Epithelial cell of esophagus (primary cell): ENCODE data around the gene LRRC36.
A peak's percentile ranks its signal among the peaks of the same experiment; 100 is the strongest.

ENCODE experiments used
- DNase-seq: peaks from one replicate; pipeline ENCODE4 v3.0.0; 2010; ENCODE audit warnings: low read depth
- H3K4me3 ChIP-seq: 2 replicates; pipeline ENCODE4 v1.5.1; 2011; ENCODE audit warnings: mild to moderate bottlenecking, low read length, control low read depth
- TF ChIP-seq, protein P1 (sequence below): IDR thresholded peaks from 2 replicates; pipeline ENCODE4 v1.5.1; 2011; ENCODE audit warnings: low read depth, mild to moderate bottlenecking, low read length, control low read depth, inconsistent platforms; ENCODE audit not compliant: insufficient read depth; ENCODE audit errors: missing control alignments

LRRC36 gene

GRCh38 chr16:67425580-67425979 lies 99.0 kb downstream of the LRRC36 start:
- TF ChIP-seq, protein P1, sequence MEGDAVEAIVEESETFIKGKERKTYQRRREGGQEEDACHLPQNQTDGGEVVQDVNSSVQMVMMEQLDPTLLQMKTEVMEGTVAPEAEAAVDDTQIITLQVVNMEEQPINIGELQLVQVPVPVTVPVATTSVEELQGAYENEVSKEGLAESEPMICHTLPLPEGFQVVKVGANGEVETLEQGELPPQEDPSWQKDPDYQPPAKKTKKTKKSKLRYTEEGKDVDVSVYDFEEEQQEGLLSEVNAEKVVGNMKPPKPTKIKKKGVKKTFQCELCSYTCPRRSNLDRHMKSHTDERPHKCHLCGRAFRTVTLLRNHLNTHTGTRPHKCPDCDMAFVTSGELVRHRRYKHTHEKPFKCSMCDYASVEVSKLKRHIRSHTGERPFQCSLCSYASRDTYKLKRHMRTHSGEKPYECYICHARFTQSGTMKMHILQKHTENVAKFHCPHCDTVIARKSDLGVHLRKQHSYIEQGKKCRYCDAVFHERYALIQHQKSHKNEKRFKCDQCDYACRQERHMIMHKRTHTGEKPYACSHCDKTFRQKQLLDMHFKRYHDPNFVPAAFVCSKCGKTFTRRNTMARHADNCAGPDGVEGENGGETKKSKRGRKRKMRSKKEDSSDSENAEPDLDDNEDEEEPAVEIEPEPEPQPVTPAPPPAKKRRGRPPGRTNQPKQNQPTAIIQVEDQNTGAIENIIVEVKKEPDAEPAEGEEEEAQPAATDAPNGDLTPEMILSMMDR = no peak
- no peak for DNase-seq
- H3K4me3 ChIP-seq = no peak overlapping the region

GRCh38 chr16:67426022-67426421 lies 99.4 kb downstream of the LRRC36 start:
- no peak for DNase-seq
- TF ChIP-seq, protein P1 = no peak
- H3K4me3 ChIP-seq = no peak overlapping the region

DNA sequence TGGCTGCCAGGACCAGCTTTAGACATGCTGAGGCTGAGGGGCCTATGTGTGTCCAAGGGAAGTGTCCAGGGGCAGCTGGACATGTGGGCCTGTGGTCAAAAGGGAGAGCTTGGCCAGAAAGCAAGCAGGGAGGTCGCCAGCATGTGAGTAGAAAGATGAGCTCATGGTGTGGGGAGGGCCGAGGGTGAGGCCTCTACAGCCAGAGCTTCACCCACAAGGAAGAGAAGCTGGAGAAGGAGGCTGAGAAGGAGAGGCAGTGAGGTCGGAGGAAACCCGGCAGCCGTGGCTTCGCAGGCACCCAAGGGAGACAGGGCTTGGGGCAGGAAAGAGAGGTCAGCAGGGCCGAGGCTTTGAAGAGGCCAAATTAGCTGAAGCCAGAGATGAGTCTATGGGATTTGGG lies 100.3 kb downstream of the LRRC36 start:
- no peak overlapping the region for H3K4me3 ChIP-seq
- TF ChIP-seq, protein P1 = no peak
- no peak for DNase-seq

DNA sequence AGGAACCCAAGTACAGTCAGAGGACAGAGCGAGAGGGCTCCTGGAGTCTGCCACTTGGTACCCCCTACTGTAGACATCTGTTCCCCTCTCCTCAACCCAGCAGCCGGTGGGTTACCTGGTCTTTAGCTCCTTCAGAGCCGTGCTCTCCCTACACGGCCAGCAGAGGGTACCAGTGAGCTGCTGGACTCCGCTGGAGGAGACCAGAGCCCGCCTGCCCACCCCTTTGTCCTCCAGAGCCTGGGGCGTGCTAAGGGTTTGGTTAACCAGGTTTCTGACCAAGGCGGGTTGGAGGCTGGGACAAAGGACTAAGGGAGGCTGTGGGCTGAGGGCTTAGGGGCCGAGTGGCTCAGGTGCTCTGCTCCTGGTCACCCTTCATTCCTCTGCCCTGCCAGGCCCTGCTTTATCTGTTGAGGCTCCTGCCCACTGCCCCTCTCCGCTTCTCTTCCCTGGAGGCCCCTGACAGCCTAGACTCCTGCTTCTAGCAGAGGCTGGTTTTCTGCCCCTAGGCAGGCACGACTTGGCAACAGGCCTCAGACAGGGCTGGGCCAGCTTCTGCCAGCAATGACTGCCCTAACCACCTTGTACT lies 101.6 kb downstream of the LRRC36 start:
- no peak overlapping the region for H3K4me3 ChIP-seq
- DNase-seq = peak; percentile 62
- TF ChIP-seq, protein P1 = peak; percentile 93

GRCh38 chr16:67429053-67429798 lies 102.6 kb downstream of the LRRC36 start:
- H3K4me3 ChIP-seq = no peak overlapping the region
- DNase-seq = no peak
- TF ChIP-seq, protein P1 = no peak

GRCh38 chr16:67429799-67430503 lies 103.3 kb downstream of the LRRC36 start:
- no peak for DNase-seq
- TF ChIP-seq, protein P1 = no peak
- peak overlapping the region; percentile 39 for H3K4me3 ChIP-seq
